K562 (cell line): ENCODE results near the gene MAZ. TPM values are rescaled to one million over a fixed set of nuclear protein-coding genes. Genes with fewer than 3 reads are reported as not detected.

Source experiments
- CC2D1A ChIP-seq: fragments of 450-650 bp; IDR thresholded peaks from 2 replicates; pipeline ENCODE4 v1.6.1; 2017; ENCODE audit warnings: mild to moderate bottlenecking
- EHMT2 ChIP-seq: fragments of 450-650 bp; IDR thresholded peaks from 2 replicates; pipeline ENCODE4 v1.6.1; 2018; ENCODE audit warnings: antibody characterized with exemption
- GATA2 ChIP-seq: sonication (generic); formaldehyde crosslinking; IDR thresholded peaks from 2 replicates; pipeline ENCODE4 v1.4.0; 2020; ENCODE audit warnings: mild to moderate bottlenecking, missing genetic modification reagents
- KDM5B ChIP-seq: fragments of 200-600 bp; sonication (generic); IDR thresholded peaks from 2 replicates; pipeline ENCODE4 v1.6.1; 2012; ENCODE audit warnings: low read depth, mild to moderate bottlenecking, moderate library complexity, low read length, control low read depth, inconsistent platforms; ENCODE audit not compliant: insufficient replicate concordance
- NFE2L1 ChIP-seq: fragments of 450-650 bp; IDR thresholded peaks from 2 replicates; pipeline ENCODE4 v1.6.1; 2016; ENCODE audit warnings: missing genetic modification characterization, low read depth, mild to moderate bottlenecking, missing compliant biosample characterization, moderate library complexity, borderline replicate concordance
- NFYB ChIP-seq: IDR thresholded peaks from 2 replicates; pipeline ENCODE4 v1.6.1; 2011; ENCODE audit warnings: mild to moderate bottlenecking, moderate library complexity; ENCODE audit not compliant: insufficient read length; ENCODE audit errors: extremely low read depth
- NR2F6 ChIP-seq: fragments of 450-650 bp; formaldehyde crosslinking; IDR thresholded peaks from 2 replicates; pipeline ENCODE4 v1.4.0; 2020; ENCODE audit warnings: mild to moderate bottlenecking
- PHF21A ChIP-seq: fragments of 450-650 bp; IDR thresholded peaks from 2 replicates; pipeline ENCODE4 v1.6.1; 2017; ENCODE audit warnings: low read depth, borderline replicate concordance
- SAFB ChIP-seq: fragments of 200-400 bp; formaldehyde crosslinking; IDR thresholded peaks from 2 replicates; pipeline ENCODE4 v1.6.1; 2017; ENCODE audit warnings: low read depth, low read length, borderline replicate concordance
- SNRNP70 ChIP-seq: fragments of 200-400 bp; formaldehyde crosslinking; optimal IDR thresholded peaks from 2 replicates; pipeline ENCODE3; 2017; ENCODE audit warnings: low read depth, low read length
- ZNF253 ChIP-seq: fragments of 250-450 bp; sonication (Bioruptor Pico); conservative IDR thresholded peaks from 2 replicates; pipeline ENCODE4 v1.6.1; 2021; ENCODE audit warnings: mild to moderate bottlenecking
- ZNF77 ChIP-seq: fragments of 250-450 bp; sonication (Bioruptor Pico); IDR thresholded peaks from 2 replicates; pipeline ENCODE4 v1.5.0; 2020
- polyA plus RNA-seq, 8 experiments: library from polyadenylated mRNA; depleted of rRNA in 4 of 8; stranded (reverse) in 5 of 8; unstranded in 3 of 8; fragments of >200 nt; fragmentation: Nextera tagmentation in 2 of 8; fragmentation: Illumina TruSeq in 1 of 8; extraction: Ambion mirVana in 2 of 8; extraction: Trizol in 1 of 8; gene quantifications; 2 replicates each; pipeline versions ENCODE4 v1.2.1 to v1.2.3, GENCODE V29; 2011 to 2014; ENCODE audit warnings: inconsistent platforms in 1 of 8, missing spikeins in 1 of 8
- total RNA-seq, 7 experiments: library from RNA; depleted of rRNA in 6 of 7; stranded (reverse); fragments of >200 nt in 6 of 7; fragmentation: Illumina TruSeq in 2 of 7; extraction: Trizol in 2 of 7; gene quantifications; 2 replicates each; pipeline versions ENCODE4 v1.2.1 to v1.2.3, GENCODE V29; 2011 to 2021; ENCODE audit warnings: low replicate concordance in 1 of 7
- TF ChIP-seq, protein P1 (sequence below): fragments of 450-650 bp; formaldehyde crosslinking; conservative IDR thresholded peaks from 2 replicates; pipeline ENCODE4 v1.4.0; 2022; ENCODE audit warnings: mild to moderate bottlenecking, missing genetic modification characterization
- TF ChIP-seq, protein P2 (sequence below): fragments of 250-450 bp; sonication (Bioruptor Pico); IDR thresholded peaks from 2 replicates; pipeline ENCODE4 v1.8.0; 2021; ENCODE audit warnings: borderline replicate concordance, mild to moderate bottlenecking, moderate library complexity; ENCODE audit not compliant: poor library complexity, severe bottlenecking
- TF ChIP-seq, protein P3 (sequence below): fragments of 250-450 bp; sonication (Bioruptor Pico); IDR thresholded peaks from 2 replicates; pipeline ENCODE4 v1.9.0; 2021; ENCODE audit warnings: mild to moderate bottlenecking, inconsistent platforms

The MAZ gene
- total and polyA plus RNA-seq, 9 of the 15 experiments (the other 6 are each of a cell fraction or from before 2014, with no cell fraction given), result 45.4 to 532 (median 250) TPM

DNA sequence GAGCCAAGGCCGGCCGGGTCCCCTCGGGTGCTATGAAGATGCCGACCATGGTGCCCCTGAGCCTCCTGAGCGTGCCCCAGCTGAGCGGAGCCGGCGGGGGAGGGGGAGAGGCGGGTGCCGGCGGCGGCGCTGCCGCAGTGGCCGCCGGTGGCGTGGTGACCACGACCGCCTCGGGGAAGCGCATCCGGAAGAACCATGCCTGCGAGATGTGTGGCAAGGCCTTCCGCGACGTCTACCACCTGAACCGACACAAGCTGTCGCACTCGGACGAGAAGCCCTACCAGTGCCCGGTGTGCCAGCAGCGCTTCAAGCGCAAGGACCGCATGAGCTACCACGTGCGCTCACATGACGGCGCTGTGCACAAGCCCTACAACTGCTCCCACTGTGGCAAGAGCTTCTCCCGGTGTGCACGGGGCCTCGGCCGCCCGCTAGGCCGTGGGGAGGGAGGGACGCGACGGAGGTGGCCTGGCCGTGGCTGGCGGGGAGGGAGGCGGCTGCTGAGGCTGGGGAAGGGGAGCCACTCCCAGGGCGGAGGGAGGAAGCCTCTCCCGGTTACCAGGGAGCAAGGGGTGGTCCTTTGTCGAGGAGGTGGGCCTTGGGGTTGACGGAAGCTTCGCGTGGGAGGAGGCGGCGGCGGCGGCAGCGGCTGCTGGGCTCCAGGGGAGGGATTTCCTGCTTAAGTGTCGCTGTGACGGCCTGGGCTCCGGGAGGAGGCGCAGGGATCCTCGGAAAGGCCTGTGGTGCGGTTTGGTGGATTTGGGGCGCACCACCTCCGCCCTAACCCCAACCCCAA is 1.3 kb downstream of the MAZ start (continued):
- TF ChIP-seq, protein P1, sequence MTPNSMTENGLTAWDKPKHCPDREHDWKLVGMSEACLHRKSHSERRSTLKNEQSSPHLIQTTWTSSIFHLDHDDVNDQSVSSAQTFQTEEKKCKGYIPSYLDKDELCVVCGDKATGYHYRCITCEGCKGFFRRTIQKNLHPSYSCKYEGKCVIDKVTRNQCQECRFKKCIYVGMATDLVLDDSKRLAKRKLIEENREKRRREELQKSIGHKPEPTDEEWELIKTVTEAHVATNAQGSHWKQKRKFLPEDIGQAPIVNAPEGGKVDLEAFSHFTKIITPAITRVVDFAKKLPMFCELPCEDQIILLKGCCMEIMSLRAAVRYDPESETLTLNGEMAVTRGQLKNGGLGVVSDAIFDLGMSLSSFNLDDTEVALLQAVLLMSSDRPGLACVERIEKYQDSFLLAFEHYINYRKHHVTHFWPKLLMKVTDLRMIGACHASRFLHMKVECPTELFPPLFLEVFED (CRISPR knock-in tag), result no peak
- TF ChIP-seq EHMT2 (no peak), GATA2 (CRISPR knock-in tag) (no peak), NFE2L1 (tag) (no peak), ZNF77 (CRISPR knock-in tag) (no peak), PHF21A (no peak), CC2D1A (no peak), SNRNP70 (no peak), KDM5B (peak; percentile 65), SAFB (peak; percentile 84), ZNF253 (CRISPR knock-in tag) (no peak), NR2F6 (CRISPR knock-in tag) (no peak), NFYB (no peak)
- TF ChIP-seq, protein P2, sequence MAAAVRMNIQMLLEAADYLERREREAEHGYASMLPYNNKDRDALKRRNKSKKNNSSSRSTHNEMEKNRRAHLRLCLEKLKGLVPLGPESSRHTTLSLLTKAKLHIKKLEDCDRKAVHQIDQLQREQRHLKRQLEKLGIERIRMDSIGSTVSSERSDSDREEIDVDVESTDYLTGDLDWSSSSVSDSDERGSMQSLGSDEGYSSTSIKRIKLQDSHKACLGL (CRISPR knock-in tag), result peak; percentile 44
- TF ChIP-seq, protein P3, sequence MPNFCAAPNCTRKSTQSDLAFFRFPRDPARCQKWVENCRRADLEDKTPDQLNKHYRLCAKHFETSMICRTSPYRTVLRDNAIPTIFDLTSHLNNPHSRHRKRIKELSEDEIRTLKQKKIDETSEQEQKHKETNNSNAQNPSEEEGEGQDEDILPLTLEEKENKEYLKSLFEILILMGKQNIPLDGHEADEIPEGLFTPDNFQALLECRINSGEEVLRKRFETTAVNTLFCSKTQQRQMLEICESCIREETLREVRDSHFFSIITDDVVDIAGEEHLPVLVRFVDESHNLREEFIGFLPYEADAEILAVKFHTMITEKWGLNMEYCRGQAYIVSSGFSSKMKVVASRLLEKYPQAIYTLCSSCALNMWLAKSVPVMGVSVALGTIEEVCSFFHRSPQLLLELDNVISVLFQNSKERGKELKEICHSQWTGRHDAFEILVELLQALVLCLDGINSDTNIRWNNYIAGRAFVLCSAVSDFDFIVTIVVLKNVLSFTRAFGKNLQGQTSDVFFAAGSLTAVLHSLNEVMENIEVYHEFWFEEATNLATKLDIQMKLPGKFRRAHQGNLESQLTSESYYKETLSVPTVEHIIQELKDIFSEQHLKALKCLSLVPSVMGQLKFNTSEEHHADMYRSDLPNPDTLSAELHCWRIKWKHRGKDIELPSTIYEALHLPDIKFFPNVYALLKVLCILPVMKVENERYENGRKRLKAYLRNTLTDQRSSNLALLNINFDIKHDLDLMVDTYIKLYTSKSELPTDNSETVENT (CRISPR knock-in tag), result 0 out of 2 replicates have a peak, but pooled peaks have one; percentile 45
